ENCODE data around the gene C14orf119.
"Not testable (repeated sequence)": the region's sequence is repeated elsewhere in the genome, so short reads cannot be mapped to it uniquely, and the experiment has no call there.

The C14orf119 gene

DNA sequence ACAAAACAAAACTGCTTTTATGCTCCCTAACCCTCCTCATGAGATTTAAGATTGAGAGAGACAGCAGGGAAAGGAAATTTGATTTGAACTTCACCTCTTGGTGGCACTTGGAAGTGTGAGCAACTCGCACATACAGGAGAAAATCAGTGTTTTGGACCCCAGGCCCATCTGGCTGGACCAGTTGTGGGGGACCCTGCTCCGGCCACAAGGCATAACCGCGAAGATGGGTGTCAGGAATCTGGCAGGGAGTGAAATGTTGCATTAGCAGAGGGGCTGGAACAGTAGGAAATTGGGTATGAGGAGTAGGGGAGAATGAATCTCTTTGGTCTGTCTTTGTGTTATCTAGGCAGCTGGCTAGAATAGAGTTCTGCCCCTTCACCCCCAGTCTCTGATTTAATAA lies 8.3 kb downstream of the C14orf119 start:
- H3K4me3 ChIP-seq (ENCODE audit: low read length) = no peak overlapping the region
- TF ChIP-seq ZNF274 (IDR thresholded peaks at IDR 0.05; ENCODE audit: low read depth, low read length) = no peak

DNA sequence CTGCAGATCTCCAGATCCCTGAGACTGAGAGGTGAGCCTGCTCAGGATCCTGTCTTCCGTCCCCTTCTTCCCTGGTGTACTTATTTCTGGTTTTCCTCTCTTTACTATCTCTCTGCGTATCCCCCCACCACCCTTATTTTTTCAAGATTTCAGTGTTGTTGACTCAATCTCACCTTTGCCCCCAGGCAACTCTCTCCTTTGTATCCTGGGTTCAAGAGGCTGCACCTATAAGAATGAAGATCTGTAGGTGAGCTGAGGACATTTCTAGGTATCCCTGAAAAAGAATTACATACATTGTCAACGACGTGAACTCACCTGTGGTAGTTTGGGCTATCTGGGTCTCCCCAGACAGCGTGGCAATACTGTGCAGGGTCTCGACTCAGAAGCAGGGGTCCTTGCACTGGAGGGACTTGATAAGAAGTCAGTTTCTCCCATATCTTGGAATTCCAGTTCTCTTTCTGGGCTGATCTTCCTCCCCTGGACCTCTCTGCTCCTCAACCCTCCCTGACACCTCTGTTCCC lies 8.8 kb downstream of the C14orf119 start:
- no peak for TF ChIP-seq ZNF274 (IDR thresholded peaks at IDR 0.05; ENCODE audit: low read depth, low read length)
- no peak overlapping the region for H3K4me3 ChIP-seq (ENCODE audit: low read length)

DNA sequence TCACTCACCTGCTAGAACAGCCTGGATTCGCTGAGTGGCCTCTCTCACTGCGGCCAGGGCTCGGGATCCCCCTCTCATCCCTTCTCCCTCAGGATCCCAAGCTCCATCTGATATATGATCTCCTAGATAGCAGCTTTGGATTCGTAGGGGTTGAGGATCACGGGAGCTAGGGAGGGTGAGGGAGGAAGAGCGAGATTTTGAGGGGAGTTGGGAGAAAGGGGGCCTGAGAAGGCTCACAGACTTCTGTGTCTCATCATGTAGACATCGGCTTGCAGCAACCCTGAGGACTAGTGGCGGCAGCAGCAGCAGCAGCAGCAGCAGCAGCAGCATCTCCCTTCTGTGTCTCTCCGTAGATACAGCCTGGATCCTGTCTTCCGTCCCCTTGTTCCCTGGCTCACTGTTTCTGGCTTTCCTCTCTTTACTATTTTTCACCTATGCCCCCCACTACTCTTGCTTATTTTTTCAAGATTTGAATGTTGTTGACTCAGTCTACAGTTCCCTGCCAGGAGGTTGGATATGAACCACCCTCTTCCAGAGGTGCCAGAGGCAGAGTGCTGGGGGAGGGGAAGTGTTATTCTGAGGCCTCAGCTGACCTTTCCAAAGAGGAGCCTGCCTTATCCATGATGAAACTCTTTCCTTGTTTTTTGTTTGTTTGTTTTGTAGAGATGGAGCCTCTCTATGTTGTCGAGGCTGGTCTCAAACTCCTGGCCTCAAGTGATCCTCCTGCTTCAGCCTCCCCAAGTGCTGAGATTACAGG lies 9.5 kb downstream of the C14orf119 start, which contains the start of gene CIROP:
Gene CIROP, minus strand, starts transcription at position 399 of the 757 bp plus-strand sequence. Its CDS starts 69 bp downstream, at position 330.
- no peak for TF ChIP-seq ZNF274 (IDR thresholded peaks at IDR 0.05; ENCODE audit: low read depth, low read length)
- no peak within 1 kb of the TSS for H3K4me3 ChIP-seq (ENCODE audit: low read length)

DNA sequence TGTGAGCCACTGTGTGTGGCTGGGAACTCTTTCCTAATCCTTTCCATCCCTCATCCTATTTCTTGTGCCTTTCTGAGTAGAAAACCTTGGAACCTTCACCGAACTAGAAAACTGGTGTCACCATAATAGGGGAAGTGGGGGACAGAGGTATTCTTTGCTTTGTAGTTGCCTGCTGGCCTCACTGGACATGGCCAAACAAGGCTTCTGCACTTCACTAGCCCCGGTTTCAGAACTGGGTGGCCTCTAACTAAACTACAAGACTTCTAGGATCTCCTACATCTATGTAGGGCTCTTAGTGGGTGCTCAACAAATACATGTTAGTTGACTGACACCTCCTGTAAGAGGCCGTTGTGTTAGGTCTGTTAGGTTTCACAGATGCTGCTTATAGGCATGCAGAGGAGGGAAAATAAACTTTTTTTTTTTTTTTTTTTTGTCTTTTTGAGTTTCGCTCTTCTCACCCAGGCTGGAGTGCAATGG lies 10.1 kb downstream of the C14orf119 start:
- no peak for TF ChIP-seq ZNF274 (IDR thresholded peaks at IDR 0.05; ENCODE audit: low read depth, low read length)
- no peak overlapping the region for H3K4me3 ChIP-seq (ENCODE audit: low read length)

DNA sequence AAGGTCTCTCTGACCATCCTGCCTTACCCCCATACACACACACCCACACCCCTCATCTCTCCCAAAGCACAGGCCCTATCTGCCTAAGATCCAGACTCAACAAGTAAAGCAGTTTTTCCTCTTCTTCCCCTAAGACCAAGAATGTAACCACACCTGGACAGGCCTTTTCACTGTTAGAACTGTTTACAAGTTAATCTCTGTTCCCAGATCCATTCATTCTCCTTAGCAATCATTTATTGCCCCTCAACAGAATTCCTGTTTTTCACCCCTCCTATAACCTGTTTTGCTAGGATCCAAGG lies 11.4 kb downstream of the C14orf119 start:
- no peak overlapping the region for H3K4me3 ChIP-seq (ENCODE audit: low read length)
- TF ChIP-seq ZNF274 (IDR thresholded peaks at IDR 0.05; ENCODE audit: low read depth, low read length) = no peak

DNA sequence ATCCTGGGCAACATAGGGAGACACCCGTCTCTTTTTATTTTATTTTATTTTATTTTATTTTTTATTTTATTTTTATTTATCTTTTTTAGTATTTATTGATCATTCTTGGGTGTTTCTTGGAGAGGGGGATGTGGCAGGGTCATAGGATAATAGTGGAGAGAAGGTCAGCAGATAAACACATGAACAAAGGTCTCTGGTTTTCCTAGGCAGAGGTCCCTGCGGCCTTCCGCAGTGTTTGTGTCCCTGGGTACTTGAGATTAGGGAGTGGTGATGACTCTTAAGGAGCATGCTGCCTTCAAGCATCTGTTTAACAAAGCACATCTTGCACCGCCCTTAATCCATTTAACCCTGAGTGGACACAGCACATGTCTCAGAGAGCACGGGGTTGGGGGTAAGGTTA lies 12.3 kb downstream of the C14orf119 start:
- not testable (repeated sequence) for H3K4me3 ChIP-seq (ENCODE audit: low read length)

DNA sequence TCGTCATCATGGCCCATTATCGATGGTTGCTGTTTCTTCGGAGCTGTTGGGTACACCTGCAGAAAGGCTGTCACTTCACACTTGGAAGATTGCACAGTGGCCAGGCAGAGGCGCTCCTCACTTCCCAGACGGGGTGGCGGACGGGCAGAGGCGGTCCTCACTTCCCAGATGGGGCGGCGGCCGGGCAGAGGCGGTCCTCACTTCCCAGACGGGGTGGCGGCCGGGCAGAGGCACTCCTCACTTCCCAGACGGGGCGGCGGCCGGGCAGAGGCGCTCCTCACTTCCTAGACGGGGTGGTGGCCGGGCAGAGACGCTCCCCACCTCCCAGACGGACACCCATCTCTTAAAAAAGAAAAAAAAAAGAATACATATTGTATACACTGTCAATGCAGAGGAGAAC lies 12.9 kb downstream of the C14orf119 start:
- not testable (repeated sequence) for H3K4me3 ChIP-seq (ENCODE audit: low read length)

DNA sequence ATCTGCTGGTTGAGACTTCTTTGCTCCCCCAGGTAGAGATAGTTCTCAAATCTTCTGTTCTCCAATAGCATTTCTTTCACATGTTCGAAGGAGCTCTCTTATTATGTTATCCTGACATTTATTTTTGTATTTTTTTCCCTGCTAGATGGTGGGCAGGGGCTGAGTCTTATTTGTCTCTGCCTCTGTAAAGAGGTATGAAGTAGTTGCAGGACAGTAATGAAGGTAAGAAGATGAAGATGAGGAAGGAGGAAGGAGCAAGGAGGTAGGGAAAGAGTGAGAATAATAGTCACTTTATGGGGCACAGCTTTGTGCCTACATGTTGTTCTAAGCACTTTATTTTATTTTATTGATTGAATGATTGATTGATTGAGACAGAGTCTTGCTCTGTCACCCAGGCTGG lies 14.5 kb downstream of the C14orf119 start:
- TF ChIP-seq ZNF274 (IDR thresholded peaks at IDR 0.05; ENCODE audit: low read depth, low read length) = no peak

DNA sequence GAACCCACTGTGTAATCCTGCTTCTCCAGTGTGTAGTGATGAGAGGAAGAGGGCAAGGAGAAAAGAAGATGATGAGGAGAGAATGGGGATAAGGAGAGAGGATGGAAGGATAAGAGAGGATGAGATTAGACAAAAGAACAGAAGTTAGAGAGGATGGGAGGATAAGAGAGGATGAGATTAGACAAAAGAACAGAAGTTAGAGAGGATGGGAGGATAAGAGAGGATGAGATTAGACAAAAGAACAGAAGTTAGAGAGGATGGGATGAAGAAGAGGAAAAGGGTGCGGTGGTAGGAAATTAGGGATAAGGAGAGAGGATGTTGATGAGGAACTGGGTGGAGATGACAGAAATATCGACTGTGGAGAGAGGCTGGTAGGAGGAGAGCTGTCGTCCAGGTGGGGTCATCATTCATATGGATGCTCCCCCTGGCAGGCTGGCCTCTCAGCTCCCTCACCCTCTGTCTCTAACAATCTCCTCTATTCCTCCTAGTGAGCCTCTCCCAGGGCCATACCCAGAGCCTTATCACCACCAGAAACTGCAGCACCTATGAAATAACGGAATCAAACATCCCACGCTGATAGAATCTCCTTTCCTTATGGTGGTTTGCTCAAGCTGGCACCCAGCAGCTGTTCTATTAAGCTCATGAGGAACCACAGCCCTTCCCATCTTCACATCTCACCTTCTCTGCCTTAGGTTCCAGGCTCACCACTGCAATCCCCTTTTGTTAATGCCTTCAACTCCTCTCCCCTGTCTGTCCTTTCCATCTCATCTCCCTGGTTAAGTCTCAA lies 15.5 kb downstream of the C14orf119 start:
- no peak for TF ChIP-seq ZNF274 (IDR thresholded peaks at IDR 0.05; ENCODE audit: low read depth, low read length)
- H3K4me3 ChIP-seq (ENCODE audit: low read length) = no peak overlapping the region

More for the DNA sequence above, 14.5 kb downstream of the C14orf119 start:
- H3K4me3 ChIP-seq (ENCODE audit: low read length) = no peak overlapping the region

DNA sequence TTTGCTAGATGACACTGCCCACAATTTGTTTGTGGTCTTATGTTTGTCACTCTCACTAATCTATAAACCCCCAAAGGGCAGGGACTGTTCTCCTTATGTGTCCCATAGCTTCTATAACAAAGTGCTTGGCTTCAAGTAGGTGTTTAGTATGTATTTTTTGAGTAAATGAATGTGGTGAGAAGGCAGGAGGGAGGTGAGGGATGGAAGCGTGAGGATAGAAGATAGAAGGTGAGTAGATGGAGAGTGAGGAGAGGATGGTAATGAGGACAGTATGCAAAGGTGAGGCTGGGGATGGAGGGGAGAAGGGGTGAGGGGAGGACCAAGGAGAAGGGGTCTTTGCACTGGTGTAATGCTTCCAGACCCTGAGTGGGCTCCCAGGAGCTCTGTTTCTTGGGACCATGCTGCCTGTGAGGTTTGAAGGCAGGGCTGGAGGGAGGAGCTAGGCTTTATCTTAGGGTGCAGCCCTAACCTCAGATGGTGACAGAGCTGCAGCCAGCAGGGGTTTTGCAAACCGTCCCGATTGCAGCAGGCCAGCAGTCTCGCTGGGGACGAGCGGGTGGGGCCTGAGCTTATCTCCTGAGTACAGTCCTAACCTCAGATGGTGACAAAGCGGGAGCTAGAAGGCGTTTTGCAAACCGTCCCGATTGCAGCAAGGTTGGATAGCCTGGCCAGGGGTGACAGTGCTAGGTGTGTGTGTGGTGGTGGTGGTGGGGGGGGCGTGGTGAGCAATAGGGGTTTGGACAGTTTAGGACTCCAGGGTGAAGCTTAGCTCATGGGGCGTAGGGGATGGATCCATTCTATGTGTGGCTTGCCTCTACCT lies 17.3 kb downstream of the C14orf119 start:
- H3K4me3 ChIP-seq (ENCODE audit: low read length) = no peak overlapping the region
- TF ChIP-seq ZNF274 (IDR thresholded peaks at IDR 0.05; ENCODE audit: low read depth, low read length) = no peak

DNA sequence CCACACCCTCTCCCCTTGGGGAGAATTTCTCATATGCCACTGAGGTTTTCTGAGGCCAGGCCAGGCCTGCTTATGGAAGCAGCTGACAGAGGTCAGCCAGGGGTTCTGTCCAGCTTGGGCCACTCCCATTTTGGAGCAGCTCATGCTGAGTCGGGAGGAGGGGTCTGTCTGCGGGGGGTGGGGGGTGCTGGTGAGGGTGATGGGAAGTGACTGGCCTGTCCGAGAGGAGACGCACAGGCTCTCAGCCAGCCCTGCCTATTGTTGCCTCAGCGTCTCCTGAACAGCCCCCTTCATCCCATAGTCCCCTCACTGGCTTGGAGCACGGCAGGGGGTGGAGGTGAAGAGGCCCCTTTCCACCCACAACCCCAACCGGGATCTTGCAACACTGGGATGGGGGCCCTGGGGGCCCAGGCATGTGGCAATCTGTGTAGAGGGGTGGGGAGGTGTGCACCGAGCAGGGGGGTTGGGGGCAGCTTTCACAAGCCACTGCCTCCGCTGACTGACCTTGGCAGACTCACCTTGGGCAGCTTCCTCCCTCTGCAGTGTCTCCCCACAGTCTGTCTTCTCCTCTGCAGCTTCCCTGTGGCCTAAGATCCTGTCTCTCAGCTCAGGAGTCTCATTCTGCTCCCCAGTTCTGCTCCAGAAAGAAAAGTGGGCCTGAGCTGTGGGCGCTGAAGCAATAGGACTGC lies 18.3 kb downstream of the C14orf119 start:
- no peak overlapping the region for H3K4me3 ChIP-seq (ENCODE audit: low read length)
- TF ChIP-seq ZNF274 (IDR thresholded peaks at IDR 0.05; ENCODE audit: low read depth, low read length) = no peak

DNA sequence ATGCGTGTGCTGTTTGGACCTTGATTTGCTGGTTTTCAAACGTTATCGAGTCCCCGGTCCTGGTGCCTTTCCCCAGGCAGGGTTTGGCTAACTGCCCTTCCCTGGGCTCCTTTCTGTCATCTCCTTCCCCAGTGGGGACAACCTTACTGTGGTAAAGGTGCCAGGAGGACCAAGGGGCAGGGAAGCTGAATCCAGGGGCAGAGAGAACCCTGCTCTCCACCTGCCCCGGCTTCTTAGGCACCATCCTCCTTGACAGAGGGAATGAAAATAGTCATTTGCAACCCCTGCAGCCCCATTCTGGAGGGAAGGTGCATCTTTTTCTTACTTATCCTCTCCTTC lies 18.8 kb downstream of the C14orf119 start:
- no peak overlapping the region for H3K4me3 ChIP-seq (ENCODE audit: low read length)
- TF ChIP-seq ZNF274 (IDR thresholded peaks at IDR 0.05; ENCODE audit: low read depth, low read length) = no peak

DNA sequence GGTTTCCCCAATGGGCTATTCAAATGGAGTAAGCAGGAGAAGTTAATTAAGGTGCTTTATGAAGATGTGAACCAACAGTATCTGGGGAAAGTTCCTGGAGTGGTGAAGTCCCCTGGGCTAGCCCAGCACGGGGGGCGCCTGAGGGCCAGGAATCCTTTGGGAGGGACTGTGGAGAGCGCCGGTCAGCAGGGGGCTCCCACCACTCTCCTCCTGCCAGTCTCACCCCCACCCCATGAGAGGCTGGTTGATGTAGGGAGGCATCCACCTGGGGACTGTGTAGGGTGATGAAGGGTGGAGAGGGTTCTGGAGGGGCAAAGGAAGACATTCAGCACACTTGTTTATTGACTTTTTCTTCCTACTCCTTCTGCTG lies 19.3 kb downstream of the C14orf119 start:
- no peak overlapping the region for H3K4me3 ChIP-seq (ENCODE audit: low read length)
- no peak for TF ChIP-seq ZNF274 (IDR thresholded peaks at IDR 0.05; ENCODE audit: low read depth, low read length)

All from GM08714 (cell line).